GM12878 (cell line): ENCODE results near the gene MAML2. TPM values are rescaled to one million over a fixed set of nuclear protein-coding genes. Genes with fewer than 3 reads are reported as not detected.

ENCODE experiments used
- ATAC-seq: fragments of 200-7000 bp; cut with Tn5 transposase; 3 replicates; pipeline ENCODE4 v1.9.1; 2020; ENCODE audit warnings: mild to moderate bottlenecking, moderate library complexity
- BruUV-seq: library from RNA; stranded (reverse); fragments of 400-500 nt; replicated peaks from 2 replicates; lab custom pipeline; 2021; lab: Mats Ljungman, UMichigan
- CTCF ChIA-PET: fragments of 300-600 bp; sonication (Branson Sonifier 250); formaldehyde crosslinking; extraction: SDS; loops from one replicate; lab custom pipeline; 2021; ENCODE audit warnings: inconsistent platforms; lab: Yijun Ruan, JAX
- POLR2A ChIA-PET: fragments of 350-600 bp; formaldehyde crosslinking; extraction: SDS; loops from one replicate; lab custom pipeline; 2021; ENCODE audit warnings: inconsistent platforms; lab: Charles Lee
- RAD21 ChIA-PET: fragments of 300-600 bp; sonication (Branson Sonifier 250); formaldehyde crosslinking; loops from one replicate; lab custom pipeline; 2023; ENCODE audit warnings: antibody characterized with exemption; ENCODE audit not compliant: unreplicated experiment; lab: Charles Lee
- SMC1A ChIA-PET: fragments of 300-600 bp; sonication (Branson Sonifier 250); formaldehyde crosslinking; loops from one replicate; lab custom pipeline; 2023; ENCODE audit not compliant: unreplicated experiment, uncharacterized antibody; lab: Charles Lee
- DNase-seq: peaks from one replicate; pipeline ENCODE4 v3.0.0-alpha.2; 2011; ENCODE audit warnings: low read depth, low spot score
- FAIRE-seq: peaks from 3 replicates; lab custom pipeline; 2011; peaks lifted over from hg19 to GRCh38; lab: Jason Lieb, UNC
- H2AFZ ChIP-seq: 2 replicates; pipeline ENCODE4 v1.6.0; 2011; ENCODE audit warnings: low read depth, low read length, control low read depth; ENCODE audit not compliant: control insufficient read depth
- H3K27ac ChIP-seq: 2 replicates; pipeline ENCODE4 v1.5.1; 2011; ENCODE audit warnings: control low read depth; ENCODE audit not compliant: control insufficient read depth, insufficient read depth
- H3K27me3 ChIP-seq, 2 experiments: replicated peaks in 1 of 2; 2 replicates each; pipeline versions ENCODE4 v1.6.0 to v1.6.1; 2011; ENCODE audit warnings: low read length in 1 of 2; ENCODE audit not compliant: control insufficient read depth in 2 of 2, insufficient read depth in 2 of 2
- H3K36me3 ChIP-seq, 2 experiments: 2 replicates each; pipeline ENCODE4 v1.5.1; 2011; ENCODE audit warnings: low read length in 1 of 2; ENCODE audit not compliant: control insufficient read depth in 2 of 2, insufficient read depth in 2 of 2
- H3K4me1 ChIP-seq: 2 replicates; pipeline ENCODE4 v1.6.1; 2011; ENCODE audit warnings: mild to moderate bottlenecking, low read length, moderate library complexity, mixed read lengths; ENCODE audit not compliant: control insufficient read depth, insufficient read depth
- H3K4me2 ChIP-seq: 2 replicates; pipeline ENCODE4 v1.6.0; 2011; ENCODE audit warnings: control low read depth; ENCODE audit not compliant: control insufficient read depth, insufficient read depth
- H3K4me3 ChIP-seq: fragments of 200-600 bp; sonication (generic); 2 replicates; pipeline ENCODE4 v1.5.1; 2016
- H3K79me2 ChIP-seq: 2 replicates; pipeline ENCODE4 v1.6.0; 2011; ENCODE audit warnings: low read length; ENCODE audit not compliant: control insufficient read depth, insufficient read depth
- H3K9ac ChIP-seq: 2 replicates; pipeline ENCODE4 v1.8.0; 2011; ENCODE audit warnings: low read length, control low read depth, mixed read lengths; ENCODE audit not compliant: control insufficient read depth, insufficient read depth
- H3K9me3 ChIP-seq: replicated peaks from 3 replicates; pipeline ENCODE4 v1.5.1; 2011; ENCODE audit warnings: mild to moderate bottlenecking, low read length; ENCODE audit not compliant: control insufficient read depth, insufficient read depth
- H4K20me1 ChIP-seq: 2 replicates; pipeline ENCODE4 v1.6.0; 2011; ENCODE audit not compliant: control insufficient read depth, insufficient read depth
- CBX3 ChIP-seq: fragments of 200-600 bp; sonication (generic); IDR thresholded peaks from 2 replicates; pipeline ENCODE4 v1.6.1; 2016; ENCODE audit warnings: low read depth, borderline replicate concordance
- EED ChIP-seq: sonication (generic); IDR thresholded peaks from 2 replicates; pipeline ENCODE4 v1.6.1; 2016; ENCODE audit warnings: antibody characterized with exemption, low read depth
- MEF2A ChIP-seq: IDR thresholded peaks from 2 replicates; pipeline ENCODE4 v1.6.1; 2011; ENCODE audit warnings: low read depth, mild to moderate bottlenecking, low read length, moderate library complexity; ENCODE audit not compliant: insufficient read depth
- MEF2B ChIP-seq: fragments of 450-650 bp; IDR thresholded peaks from 2 replicates; pipeline ENCODE4 v1.6.1; 2018; ENCODE audit warnings: mild to moderate bottlenecking, moderate library complexity; ENCODE audit not compliant: partially characterized antibody, poor library complexity, severe bottlenecking
- NR2C2 ChIP-seq: IDR thresholded peaks from 2 replicates; pipeline ENCODE4 v1.6.1; 2011; ENCODE audit warnings: borderline replicate concordance, low read depth; ENCODE audit not compliant: control insufficient read depth, insufficient read length
- SIN3A ChIP-seq: IDR thresholded peaks from 2 replicates; pipeline ENCODE4 v1.6.1; 2012; ENCODE audit warnings: low read depth, low read length, improper control_type of control experiment
- SUZ12 ChIP-seq: fragments of 200-600 bp; sonication (generic); IDR thresholded peaks from one replicate; pipeline ENCODE4 v1.6.1; 2018; ENCODE audit warnings: antibody characterized with exemption, mild to moderate bottlenecking; ENCODE audit not compliant: unreplicated experiment
- TCF7 ChIP-seq: IDR thresholded peaks from 2 replicates; pipeline ENCODE4 v1.6.1; 2014; ENCODE audit warnings: antibody characterized with exemption, borderline replicate concordance
- WGBS: methylation state at CpG from one replicate; pipeline ENCODE4 v1.1.6; 2016; ENCODE audit warnings: low lambda C conversion rate; ENCODE audit not compliant: insufficient replicate concordance, insufficient coverage; ENCODE audit errors: missing lambda C conversion rate; 5-methylcytosine and 5-hydroxymethylcytosine counted together
- in situ Hi-C: fragments of 300-500 bp; cut with MboI; formaldehyde crosslinking; loops from 9 replicates; pipeline ENCODE4 v1.14.3; 2018; ENCODE audit warnings: mixed read lengths
- intact Hi-C: fragments of 100-400 bp; cut with micrococcal nuclease; formaldehyde crosslinking; loops from one replicate; pipeline ENCODE4 v1.14.2; 2022; ENCODE audit not compliant: unreplicated experiment
- polyA plus RNA-seq, 11 experiments: library from polyadenylated mRNA; depleted of rRNA in 4 of 11; unstranded in 6 of 11; stranded (reverse) in 5 of 11; fragments of >200 nt; fragmentation: Nextera tagmentation in 4 of 11; fragmentation: Illumina TruSeq in 1 of 11; extraction: Ambion mirVana in 4 of 11; extraction: Trizol in 1 of 11; gene quantifications; 1 replicate in 1 of 11; 2 replicates in 10 of 11; pipeline versions ENCODE4 v1.2.1 to v1.2.3, GENCODE V29; 2011 to 2016; ENCODE audit warnings: inconsistent platforms in 2 of 11, missing spikeins in 2 of 11, low read depth in 1 of 11
- total RNA-seq, 4 experiments: library from RNA; depleted of rRNA in 3 of 4; stranded (reverse); fragments of >200 nt in 3 of 4; fragmentation: Illumina TruSeq in 1 of 4; extraction: Trizol in 1 of 4; gene quantifications; 2 replicates each; pipeline versions ENCODE4 v1.2.1 to v1.2.3, GENCODE V29; 2013 to 2021
- TF ChIP-seq, protein P1 (sequence below): fragments of 150-350 bp; IDR thresholded peaks from 2 replicates; pipeline ENCODE4 v1.6.1; 2016; ENCODE audit warnings: low read depth, low read length
- TF ChIP-seq, protein P2 (sequence below): fragments of 450-650 bp; IDR thresholded peaks from 2 replicates; pipeline ENCODE4 v1.6.1; 2014; ENCODE audit warnings: mild to moderate bottlenecking
- TF ChIP-seq, protein P3 (sequence below): IDR thresholded peaks from 2 replicates; pipeline ENCODE4 v1.6.1; 2012; ENCODE audit warnings: improper control_type of control experiment, low read depth, low read length; ENCODE audit not compliant: insufficient replicate concordance

Gene MAML2
- total and polyA plus RNA-seq, 10 of the 15 experiments (the other 5 are each of a cell fraction or from before 2014, with no cell fraction given), result 2.5 to 15.1 (median 12.0) TPM

DNA sequence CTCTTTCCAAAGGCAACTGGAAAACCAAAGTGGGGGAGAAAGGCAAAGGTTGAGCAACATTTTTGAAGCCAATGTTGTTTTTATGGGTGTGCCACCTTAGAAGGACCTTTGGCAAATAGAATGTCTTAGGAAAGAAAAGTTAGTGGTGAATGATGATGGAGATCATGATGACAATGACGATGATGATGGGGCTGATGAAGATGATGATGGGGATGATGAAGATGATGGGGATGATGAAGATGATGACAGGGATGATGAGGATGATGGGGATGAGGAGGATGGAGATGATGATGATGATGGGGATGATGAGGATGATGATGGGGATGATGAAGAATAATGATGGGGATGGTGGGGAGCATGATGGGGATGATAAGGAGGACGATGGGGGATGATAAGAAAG, 340.7 kb downstream of the MAML2 start (continued):
- no peak for TF ChIP-seq TCF7
- TF ChIP-seq, protein P1, sequence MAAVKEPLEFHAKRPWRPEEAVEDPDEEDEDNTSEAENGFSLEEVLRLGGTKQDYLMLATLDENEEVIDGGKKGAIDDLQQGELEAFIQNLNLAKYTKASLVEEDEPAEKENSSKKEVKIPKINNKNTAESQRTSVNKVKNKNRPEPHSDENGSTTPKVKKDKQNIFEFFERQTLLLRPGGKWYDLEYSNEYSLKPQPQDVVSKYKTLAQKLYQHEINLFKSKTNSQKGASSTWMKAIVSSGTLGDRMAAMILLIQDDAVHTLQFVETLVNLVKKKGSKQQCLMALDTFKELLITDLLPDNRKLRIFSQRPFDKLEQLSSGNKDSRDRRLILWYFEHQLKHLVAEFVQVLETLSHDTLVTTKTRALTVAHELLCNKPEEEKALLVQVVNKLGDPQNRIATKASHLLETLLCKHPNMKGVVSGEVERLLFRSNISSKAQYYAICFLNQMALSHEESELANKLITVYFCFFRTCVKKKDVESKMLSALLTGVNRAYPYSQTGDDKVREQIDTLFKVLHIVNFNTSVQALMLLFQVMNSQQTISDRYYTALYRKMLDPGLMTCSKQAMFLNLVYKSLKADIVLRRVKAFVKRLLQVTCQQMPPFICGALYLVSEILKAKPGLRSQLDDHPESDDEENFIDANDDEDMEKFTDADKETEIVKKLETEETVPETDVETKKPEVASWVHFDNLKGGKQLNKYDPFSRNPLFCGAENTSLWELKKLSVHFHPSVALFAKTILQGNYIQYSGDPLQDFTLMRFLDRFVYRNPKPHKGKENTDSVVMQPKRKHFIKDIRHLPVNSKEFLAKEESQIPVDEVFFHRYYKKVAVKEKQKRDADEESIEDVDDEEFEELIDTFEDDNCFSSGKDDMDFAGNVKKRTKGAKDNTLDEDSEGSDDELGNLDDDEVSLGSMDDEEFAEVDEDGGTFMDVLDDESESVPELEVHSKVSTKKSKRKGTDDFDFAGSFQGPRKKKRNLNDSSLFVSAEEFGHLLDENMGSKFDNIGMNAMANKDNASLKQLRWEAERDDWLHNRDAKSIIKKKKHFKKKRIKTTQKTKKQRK, result no peak

DNA sequence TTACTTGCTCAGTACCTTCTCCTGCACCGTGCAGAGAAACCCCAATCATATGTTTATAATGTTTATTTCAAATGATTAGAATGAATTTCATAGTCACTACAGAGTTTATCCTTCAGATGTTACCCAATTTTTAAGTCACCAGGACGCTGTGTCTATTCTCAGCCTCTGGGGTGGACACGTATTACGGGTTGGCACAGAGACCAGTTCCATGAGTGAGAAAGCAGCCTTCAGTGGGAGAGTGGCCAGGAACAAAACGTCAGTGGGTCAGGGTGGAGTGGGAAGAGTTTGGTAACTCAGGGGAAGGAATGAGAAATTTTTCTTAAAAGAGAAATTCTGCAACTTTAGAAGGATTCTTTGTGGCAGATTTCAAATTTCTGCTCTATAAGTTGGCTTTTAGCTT, 342.0 kb downstream of the MAML2 start:
- no TSS peak for BruUV-seq
- FAIRE-seq, result no peak
- ATAC-seq, result no peak
- POLR2A ChIA-PET, result interaction anchor here (1.1 kb wide), 1 partner anchor 425 kb away, joined by 3 read pairs; no protein-coding TSS in a partner anchor
- no peak for DNase-seq
- H3K4me3 ChIP-seq, result no peak overlapping the region
- 0 out of 2 replicates have a peak, but pooled peaks cover 6% of the 10 kb centered on the region for H3K4me1 ChIP-seq
- no peaks in the 10 kb centered on the region for H3K9me3 ChIP-seq
- no peaks in the 10 kb centered on the region for H4K20me1 ChIP-seq
- no peak overlapping the region for H3K4me2 ChIP-seq
- in situ Hi-C loops (no loop called here), intact Hi-C loops (no loop called here)
- H3K36me3 ChIP-seq, result no peaks in the 10 kb centered on the region
- no peak overlapping the region for H3K9ac ChIP-seq
- no peaks in the 10 kb centered on the region for H3K27me3 ChIP-seq
- RAD21 ChIA-PET, result interaction anchor here (1.4 kb wide), 1 partner anchor 342 kb away, joined by 5 read pairs; the partner anchor contains the start of gene MAML2
- CTCF ChIA-PET, result interaction anchor here (0.7 to 1.6 kb wide), 6 partner anchors 20 to 393 kb away, joined by 3 to 4 read pairs (median 3); no protein-coding TSS in a partner anchor
- H3K79me2 ChIP-seq, result no peaks in the 10 kb centered on the region
- SMC1A ChIA-PET, result interaction anchor here (0.9 to 1.7 kb wide), 4 partner anchors 33 to 337 kb away, joined by 3 to 4 read pairs (median 3); no protein-coding TSS in a partner anchor
- WGBS, result 56% methylated on average over 5 of the region's 5 CpGs
- H3K27ac ChIP-seq, result no peak overlapping the region
- no peak overlapping the region for H2AFZ ChIP-seq
- TF ChIP-seq SIN3A (no peak), NR2C2 (no peak), SUZ12 (no peak), EED (no peak), MEF2B (no peak), MEF2A (no peak), CBX3 (no peak)
- TF ChIP-seq, protein P2, sequence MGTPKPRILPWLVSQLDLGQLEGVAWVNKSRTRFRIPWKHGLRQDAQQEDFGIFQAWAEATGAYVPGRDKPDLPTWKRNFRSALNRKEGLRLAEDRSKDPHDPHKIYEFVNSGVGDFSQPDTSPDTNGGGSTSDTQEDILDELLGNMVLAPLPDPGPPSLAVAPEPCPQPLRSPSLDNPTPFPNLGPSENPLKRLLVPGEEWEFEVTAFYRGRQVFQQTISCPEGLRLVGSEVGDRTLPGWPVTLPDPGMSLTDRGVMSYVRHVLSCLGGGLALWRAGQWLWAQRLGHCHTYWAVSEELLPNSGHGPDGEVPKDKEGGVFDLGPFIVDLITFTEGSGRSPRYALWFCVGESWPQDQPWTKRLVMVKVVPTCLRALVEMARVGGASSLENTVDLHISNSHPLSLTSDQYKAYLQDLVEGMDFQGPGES, result no peak
- TF ChIP-seq, protein P3, sequence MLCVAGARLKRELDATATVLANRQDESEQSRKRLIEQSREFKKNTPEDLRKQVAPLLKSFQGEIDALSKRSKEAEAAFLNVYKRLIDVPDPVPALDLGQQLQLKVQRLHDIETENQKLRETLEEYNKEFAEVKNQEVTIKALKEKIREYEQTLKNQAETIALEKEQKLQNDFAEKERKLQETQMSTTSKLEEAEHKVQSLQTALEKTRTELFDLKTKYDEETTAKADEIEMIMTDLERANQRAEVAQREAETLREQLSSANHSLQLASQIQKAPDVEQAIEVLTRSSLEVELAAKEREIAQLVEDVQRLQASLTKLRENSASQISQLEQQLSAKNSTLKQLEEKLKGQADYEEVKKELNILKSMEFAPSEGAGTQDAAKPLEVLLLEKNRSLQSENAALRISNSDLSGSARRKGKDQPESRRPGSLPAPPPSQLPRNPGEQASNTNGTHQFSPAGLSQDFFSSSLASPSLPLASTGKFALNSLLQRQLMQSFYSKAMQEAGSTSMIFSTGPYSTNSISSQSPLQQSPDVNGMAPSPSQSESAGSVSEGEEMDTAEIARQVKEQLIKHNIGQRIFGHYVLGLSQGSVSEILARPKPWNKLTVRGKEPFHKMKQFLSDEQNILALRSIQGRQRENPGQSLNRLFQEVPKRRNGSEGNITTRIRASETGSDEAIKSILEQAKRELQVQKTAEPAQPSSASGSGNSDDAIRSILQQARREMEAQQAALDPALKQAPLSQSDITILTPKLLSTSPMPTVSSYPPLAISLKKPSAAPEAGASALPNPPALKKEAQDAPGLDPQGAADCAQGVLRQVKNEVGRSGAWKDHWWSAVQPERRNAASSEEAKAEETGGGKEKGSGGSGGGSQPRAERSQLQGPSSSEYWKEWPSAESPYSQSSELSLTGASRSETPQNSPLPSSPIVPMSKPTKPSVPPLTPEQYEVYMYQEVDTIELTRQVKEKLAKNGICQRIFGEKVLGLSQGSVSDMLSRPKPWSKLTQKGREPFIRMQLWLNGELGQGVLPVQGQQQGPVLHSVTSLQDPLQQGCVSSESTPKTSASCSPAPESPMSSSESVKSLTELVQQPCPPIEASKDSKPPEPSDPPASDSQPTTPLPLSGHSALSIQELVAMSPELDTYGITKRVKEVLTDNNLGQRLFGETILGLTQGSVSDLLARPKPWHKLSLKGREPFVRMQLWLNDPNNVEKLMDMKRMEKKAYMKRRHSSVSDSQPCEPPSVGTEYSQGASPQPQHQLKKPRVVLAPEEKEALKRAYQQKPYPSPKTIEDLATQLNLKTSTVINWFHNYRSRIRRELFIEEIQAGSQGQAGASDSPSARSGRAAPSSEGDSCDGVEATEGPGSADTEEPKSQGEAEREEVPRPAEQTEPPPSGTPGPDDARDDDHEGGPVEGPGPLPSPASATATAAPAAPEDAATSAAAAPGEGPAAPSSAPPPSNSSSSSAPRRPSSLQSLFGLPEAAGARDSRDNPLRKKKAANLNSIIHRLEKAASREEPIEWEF, result no peak
